ENCODE data around the gene NEK11. TPM values are rescaled to one million over a fixed set of nuclear protein-coding genes. Genes with fewer than 3 reads are reported as not detected.

The NEK11 gene
- total RNA-seq, 1 donor = 15.3 TPM

DNA sequence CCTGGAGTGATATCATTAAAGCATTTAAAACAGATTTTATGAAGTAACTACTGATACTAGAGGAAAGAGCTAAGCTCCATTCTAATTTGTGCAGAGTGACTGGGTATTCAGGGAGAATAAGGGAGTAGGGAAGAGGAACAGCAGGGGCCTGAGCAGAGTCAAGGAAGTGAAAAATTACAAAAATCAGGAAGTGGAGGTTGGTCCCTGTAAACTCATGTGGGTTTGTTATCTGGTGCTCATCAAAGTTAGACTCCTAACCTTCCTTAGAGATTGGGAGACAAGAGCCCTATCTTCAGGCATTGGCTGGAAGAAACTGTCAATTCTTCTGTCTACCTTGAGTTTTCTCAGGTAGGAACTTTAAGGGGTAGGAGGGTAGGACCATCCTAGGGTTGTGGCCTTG is 82.5 kb downstream of the NEK11 start:
- no peak overlapping the region for H3K4me3 ChIP-seq (ENCODE audit: low read depth, low read length)
- TF ChIP-seq, protein P1, sequence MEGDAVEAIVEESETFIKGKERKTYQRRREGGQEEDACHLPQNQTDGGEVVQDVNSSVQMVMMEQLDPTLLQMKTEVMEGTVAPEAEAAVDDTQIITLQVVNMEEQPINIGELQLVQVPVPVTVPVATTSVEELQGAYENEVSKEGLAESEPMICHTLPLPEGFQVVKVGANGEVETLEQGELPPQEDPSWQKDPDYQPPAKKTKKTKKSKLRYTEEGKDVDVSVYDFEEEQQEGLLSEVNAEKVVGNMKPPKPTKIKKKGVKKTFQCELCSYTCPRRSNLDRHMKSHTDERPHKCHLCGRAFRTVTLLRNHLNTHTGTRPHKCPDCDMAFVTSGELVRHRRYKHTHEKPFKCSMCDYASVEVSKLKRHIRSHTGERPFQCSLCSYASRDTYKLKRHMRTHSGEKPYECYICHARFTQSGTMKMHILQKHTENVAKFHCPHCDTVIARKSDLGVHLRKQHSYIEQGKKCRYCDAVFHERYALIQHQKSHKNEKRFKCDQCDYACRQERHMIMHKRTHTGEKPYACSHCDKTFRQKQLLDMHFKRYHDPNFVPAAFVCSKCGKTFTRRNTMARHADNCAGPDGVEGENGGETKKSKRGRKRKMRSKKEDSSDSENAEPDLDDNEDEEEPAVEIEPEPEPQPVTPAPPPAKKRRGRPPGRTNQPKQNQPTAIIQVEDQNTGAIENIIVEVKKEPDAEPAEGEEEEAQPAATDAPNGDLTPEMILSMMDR (IDR thresholded peaks at IDR 0.05; ENCODE audit: insufficient read depth, low read length) = no peak
- no peak for DNase-seq (ENCODE audit: low read depth)

DNA sequence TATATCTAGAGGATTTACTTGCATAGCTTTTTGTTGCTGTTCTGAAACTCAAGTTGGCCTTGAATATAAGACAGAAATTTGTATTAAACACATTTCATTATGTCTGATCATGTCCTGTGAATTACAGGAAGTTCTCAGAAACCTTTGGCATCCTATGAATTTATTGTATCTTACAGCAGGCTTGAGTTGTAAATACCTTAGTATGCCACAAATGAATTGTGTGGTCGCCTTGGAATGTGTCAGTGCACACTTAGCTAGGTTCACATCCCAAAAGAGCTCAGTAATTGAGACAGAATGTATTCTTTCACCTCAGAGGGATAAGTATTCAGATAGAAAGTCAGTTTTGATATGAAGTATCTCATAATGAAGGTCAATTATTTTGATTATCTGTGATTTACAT is 83.4 kb downstream of the NEK11 start:
- no peak overlapping the region for H3K4me3 ChIP-seq (ENCODE audit: low read depth, low read length)
- DNase-seq (ENCODE audit: low read depth) = peak; percentile 55
- TF ChIP-seq, protein P1 (IDR thresholded peaks at IDR 0.05; ENCODE audit: insufficient read depth, low read length) = no peak

DNA sequence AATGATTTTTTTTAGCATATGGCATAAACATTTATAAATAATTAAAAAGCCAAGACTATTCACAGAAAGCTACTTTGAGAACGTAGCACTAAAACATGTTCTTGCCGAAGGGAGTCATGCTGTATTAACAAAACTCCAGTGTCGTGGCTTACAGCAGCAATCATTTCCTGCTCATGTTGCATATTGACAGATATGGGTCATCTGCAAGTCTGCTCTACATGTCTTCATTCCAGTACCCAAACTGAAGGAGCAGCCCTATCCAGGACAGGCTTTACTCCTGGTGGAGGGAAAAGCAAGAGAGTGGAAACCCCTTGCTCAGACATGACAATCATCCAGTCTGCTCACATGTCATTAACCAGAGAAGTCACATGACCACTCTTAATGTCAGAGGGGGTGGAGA is 87.6 kb downstream of the NEK11 start:
- TF ChIP-seq, protein P1 (IDR thresholded peaks at IDR 0.05; ENCODE audit: insufficient read depth, low read length) = no peak
- no peak overlapping the region for H3K4me3 ChIP-seq (ENCODE audit: low read depth, low read length)
- DNase-seq (ENCODE audit: low read depth) = no peak

DNA sequence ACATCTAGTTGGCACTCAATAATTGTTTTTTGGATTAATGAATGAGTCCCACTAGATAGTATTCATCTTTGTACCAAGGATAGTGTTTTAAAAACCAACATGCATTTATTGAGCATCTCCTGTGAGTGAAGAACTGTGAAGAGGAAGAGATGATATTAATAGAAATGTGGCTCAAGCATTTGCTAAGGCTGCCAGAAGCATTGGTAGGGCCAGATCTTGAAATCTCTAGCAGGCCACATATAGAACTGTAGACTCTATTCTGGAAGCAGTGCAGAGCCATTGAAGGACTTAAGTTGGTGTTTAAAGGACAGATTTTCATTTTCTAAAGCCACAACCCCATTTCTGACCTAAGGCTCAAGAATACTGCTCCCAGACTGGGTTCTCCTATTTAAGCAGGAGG is 99.0 kb downstream of the NEK11 start:
- DNase-seq (ENCODE audit: low read depth) = no peak
- TF ChIP-seq, protein P1 (IDR thresholded peaks at IDR 0.05; ENCODE audit: insufficient read depth, low read length) = no peak
- H3K4me3 ChIP-seq (ENCODE audit: low read depth, low read length) = no peak overlapping the region

DNA sequence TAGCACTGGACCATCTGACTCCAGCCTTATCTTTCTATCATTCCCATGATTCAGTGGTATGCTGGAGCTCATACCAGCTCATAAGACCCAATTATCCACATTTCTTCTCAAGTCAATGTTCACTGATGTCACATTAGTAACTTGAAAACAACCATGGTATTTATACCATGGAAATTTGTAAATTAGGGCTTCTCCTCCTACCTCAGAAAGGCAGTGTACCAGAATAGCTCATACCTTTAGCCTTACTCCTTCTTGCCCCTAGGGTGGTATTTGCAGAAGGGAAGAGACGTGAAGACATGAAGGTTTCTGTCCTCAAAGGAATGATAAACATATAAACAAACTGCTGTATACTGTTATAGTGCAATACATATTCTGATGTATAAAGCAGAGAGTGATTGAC is 114.2 kb downstream of the NEK11 start:
- no peak for DNase-seq (ENCODE audit: low read depth)
- H3K4me3 ChIP-seq (ENCODE audit: low read depth, low read length) = no peak overlapping the region
- TF ChIP-seq, protein P1 (IDR thresholded peaks at IDR 0.05; ENCODE audit: insufficient read depth, low read length) = no peak

DNA sequence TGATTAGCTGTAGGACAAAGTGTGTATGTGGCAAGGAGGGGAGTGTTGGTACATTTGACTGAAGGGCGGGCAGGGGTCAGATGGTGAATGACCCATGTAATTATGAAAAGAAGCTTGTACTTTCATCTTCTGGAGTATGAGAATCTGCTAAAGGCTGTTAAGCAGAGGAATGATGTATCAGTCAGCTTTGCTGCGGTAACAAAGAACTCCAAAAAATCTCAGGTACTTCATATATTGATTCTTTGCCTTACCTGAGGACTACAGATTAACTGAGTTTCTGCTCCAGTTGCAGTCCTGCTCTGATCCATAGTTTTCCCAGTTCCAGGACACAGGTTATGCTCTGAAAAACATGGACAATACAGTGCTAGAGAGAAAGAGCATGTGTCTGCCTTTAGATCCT is 115.1 kb downstream of the NEK11 start:
- H3K4me3 ChIP-seq (ENCODE audit: low read depth, low read length) = no peak overlapping the region
- TF ChIP-seq, protein P1 (IDR thresholded peaks at IDR 0.05; ENCODE audit: insufficient read depth, low read length) = no peak
- no peak for DNase-seq (ENCODE audit: low read depth)

DNA sequence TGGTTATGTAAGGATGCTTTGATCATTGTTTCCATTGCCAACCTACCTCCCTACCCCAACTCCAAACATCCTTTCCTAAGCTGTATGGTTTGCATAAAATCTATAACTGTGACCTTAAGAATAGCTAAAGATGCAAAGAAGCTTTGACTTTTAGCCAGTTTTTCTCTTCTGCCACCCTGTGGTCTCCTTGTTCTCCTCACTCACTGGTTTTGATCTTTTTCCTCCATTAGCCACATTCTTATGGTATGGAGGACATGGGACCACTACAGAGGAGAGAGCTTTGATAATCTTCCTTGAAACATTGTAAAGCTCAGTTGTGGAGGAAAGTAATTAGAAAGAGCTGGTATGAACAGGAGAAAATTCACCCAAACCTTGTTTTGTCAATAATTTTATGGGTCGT is 115.9 kb downstream of the NEK11 start:
- no peak overlapping the region for H3K4me3 ChIP-seq (ENCODE audit: low read depth, low read length)
- TF ChIP-seq, protein P1 (IDR thresholded peaks at IDR 0.05; ENCODE audit: insufficient read depth, low read length) = no peak
- peak; percentile 30 for DNase-seq (ENCODE audit: low read depth)
